ENCODE measurements around the gene ARTN. TPM values are rescaled to one million over a fixed set of nuclear protein-coding genes. Genes with fewer than 3 reads are reported as not detected.
A peak's percentile ranks its signal among the peaks of the same experiment; 100 is the strongest.

Gene ARTN
- total and polyA plus RNA-seq, 9 of the 15 experiments (the other 6 are each of a cell fraction or from before 2014, with no cell fraction given), result 0.06 to 0.38 TPM; not detected in 7

DNA sequence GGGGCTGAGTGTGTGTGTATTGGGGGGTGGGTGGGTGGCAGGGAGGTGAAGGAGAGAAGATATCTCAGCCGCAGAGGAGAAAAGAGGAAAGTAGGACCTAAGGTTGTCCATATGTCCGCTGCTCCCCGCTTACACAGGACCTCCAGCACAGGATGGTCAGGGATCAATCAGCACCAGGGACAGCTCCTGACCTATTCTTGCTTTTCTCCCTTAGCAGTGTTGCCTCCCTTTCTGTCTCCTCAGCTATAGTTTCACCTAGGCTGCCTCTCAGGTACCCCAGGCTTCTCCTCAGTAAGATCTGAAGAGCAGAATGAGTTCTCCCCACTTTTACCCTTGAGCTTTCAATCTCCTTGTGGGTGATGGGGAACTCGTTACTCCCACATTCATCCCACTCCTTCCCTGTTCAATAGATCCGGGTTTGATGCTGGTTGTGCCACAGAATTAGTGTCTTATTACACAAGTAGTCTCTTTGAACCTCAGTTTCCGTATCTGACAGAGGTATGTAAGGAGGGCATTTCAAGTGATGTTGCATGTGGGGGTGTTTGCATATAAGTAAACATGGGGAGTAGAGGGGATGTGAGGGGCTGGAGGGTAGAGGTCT, 34.8 kb downstream of the ARTN start (continued):
- TF ChIP-seq, protein P1, sequence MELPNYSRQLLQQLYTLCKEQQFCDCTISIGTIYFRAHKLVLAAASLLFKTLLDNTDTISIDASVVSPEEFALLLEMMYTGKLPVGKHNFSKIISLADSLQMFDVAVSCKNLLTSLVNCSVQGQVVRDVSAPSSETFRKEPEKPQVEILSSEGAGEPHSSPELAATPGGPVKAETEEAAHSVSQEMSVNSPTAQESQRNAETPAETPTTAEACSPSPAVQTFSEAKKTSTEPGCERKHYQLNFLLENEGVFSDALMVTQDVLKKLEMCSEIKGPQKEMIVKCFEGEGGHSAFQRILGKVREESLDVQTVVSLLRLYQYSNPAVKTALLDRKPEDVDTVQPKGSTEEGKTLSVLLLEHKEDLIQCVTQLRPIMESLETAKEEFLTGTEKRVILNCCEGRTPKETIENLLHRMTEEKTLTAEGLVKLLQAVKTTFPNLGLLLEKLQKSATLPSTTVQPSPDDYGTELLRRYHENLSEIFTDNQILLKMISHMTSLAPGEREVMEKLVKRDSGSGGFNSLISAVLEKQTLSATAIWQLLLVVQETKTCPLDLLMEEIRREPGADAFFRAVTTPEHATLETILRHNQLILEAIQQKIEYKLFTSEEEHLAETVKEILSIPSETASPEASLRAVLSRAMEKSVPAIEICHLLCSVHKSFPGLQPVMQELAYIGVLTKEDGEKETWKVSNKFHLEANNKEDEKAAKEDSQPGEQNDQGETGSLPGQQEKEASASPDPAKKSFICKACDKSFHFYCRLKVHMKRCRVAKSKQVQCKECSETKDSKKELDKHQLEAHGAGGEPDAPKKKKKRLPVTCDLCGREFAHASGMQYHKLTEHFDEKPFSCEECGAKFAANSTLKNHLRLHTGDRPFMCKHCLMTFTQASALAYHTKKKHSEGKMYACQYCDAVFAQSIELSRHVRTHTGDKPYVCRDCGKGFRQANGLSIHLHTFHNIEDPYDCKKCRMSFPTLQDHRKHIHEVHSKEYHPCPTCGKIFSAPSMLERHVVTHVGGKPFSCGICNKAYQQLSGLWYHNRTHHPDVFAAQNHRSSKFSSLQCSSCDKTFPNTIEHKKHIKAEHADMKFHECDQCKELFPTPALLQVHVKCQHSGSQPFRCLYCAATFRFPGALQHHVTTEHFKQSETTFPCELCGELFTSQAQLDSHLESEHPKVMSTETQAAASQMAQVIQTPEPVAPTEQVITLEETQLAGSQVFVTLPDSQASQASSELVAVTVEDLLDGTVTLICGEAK (IDR thresholded peaks at IDR 0.05), result 0 out of 2 replicates have a peak, but pooled peaks have one; percentile 22
- TF ChIP-seq, protein P1 (CRISPR knock-in tag; IDR thresholded peaks at IDR 0.05), result peak; percentile 48; the same call in 1 of the 2 replicates
- peak; percentile 20; the same call in 1 of the 2 replicates for TF ChIP-seq USF1 (CRISPR knock-in tag; IDR thresholded peaks at IDR 0.05)
- TF ChIP-seq CXXC5 (CRISPR knock-in tag; IDR thresholded peaks at IDR 0.05), result peak; percentile 38; the same call in 1 of the 2 replicates
- TF ChIP-seq TFAP4 (CRISPR knock-in tag; IDR thresholded peaks at IDR 0.05; ENCODE audit: borderline replicate concordance), result no peak
- 0 out of 2 replicates have a peak, but pooled peaks have one; percentile 26 for TF ChIP-seq MAX (CRISPR knock-in tag; IDR thresholded peaks at IDR 0.05)
- TF ChIP-seq ZNF766 (CRISPR knock-in tag; conservative IDR thresholded peaks at IDR 0.05), result peak; percentile 73
- TF ChIP-seq ZNF217 (CRISPR knock-in tag; IDR thresholded peaks at IDR 0.05), result no peak
- TF ChIP-seq SMAD2 (IDR thresholded peaks at IDR 0.05; ENCODE audit: low read depth, low read length), result no peak
- TF ChIP-seq BCLAF1 (IDR thresholded peaks at IDR 0.05; ENCODE audit: borderline replicate concordance in 1 of 2, control insufficient read depth in 1 of 2, low read depth in 2 of 2, low read length in 1 of 2), result no peak

All from K562 (cell line).